WTC11 (cell line): ENCODE results near the gene LYST. TPM values are rescaled to one million over a fixed set of nuclear protein-coding genes. Genes with fewer than 3 reads are reported as not detected.

ENCODE experiments used
- ATAC-seq: fragments of 200-7000 bp; cut with Tn5 transposase; 2 replicates; pipeline ENCODE4 v1.10.0; 2021; ENCODE audit warnings: mild to moderate bottlenecking, moderate library complexity
- CTCF ChIA-PET: fragments of 300-600 bp; sonication (Branson Sonifier 250); formaldehyde crosslinking; loops from one replicate; lab custom pipeline; 2021; ENCODE audit warnings: antibody characterized with exemption; lab: Charles Lee
- POLR2A ChIA-PET: fragments of 350-600 bp; sonication (Branson Sonifier 250); formaldehyde crosslinking; loops from one replicate; lab custom pipeline; 2021; ENCODE audit warnings: antibody characterized with exemption; lab: Charles Lee
- DNase-seq: peaks from one replicate; pipeline ENCODE4 v3.0.0; 2021; ENCODE audit warnings: low spot score
- H3K27ac Mint-ChIP-seq: 2 replicates; pipeline ENCODE4 v1.8.0; 2021; ENCODE audit warnings: mixed read lengths
- H3K27me3 Mint-ChIP-seq: 2 replicates; pipeline ENCODE4 v1.8.0; 2021; ENCODE audit warnings: low read depth, mild to moderate bottlenecking, moderate library complexity, mixed read lengths
- H3K36me3 Mint-ChIP-seq: 2 replicates; pipeline ENCODE4 v1.8.0; 2021; ENCODE audit warnings: mixed read lengths
- H3K4me1 Mint-ChIP-seq: 2 replicates; pipeline ENCODE4 v1.8.0; 2022; ENCODE audit warnings: mixed read lengths
- H3K4me3 Mint-ChIP-seq: 2 replicates; pipeline ENCODE4 v1.8.0; 2021; ENCODE audit warnings: mild to moderate bottlenecking, moderate library complexity, mixed read lengths
- H3K9me3 Mint-ChIP-seq: 2 replicates; pipeline ENCODE4 v1.8.0; 2021; ENCODE audit warnings: mixed read lengths
- MLX ChIP-seq: sonication (generic); formaldehyde crosslinking; IDR thresholded peaks from 2 replicates; pipeline ENCODE4 v1.8.1; 2023; ENCODE audit warnings: mild to moderate bottlenecking, missing genetic modification reagents, moderate library complexity
- MXD4 ChIP-seq: fragments of 250-450 bp; sonication (Bioruptor Pico); IDR thresholded peaks from 2 replicates; pipeline ENCODE4 v1.8.0; 2021; ENCODE audit warnings: mild to moderate bottlenecking, moderate library complexity, borderline replicate concordance
- RELA ChIP-seq: sonication (generic); formaldehyde crosslinking; IDR thresholded peaks from 2 replicates; pipeline ENCODE4 v1.8.1; 2022; ENCODE audit warnings: missing genetic modification reagents, mild to moderate bottlenecking, borderline replicate concordance
- SP1 ChIP-seq: sonication (generic); formaldehyde crosslinking; conservative IDR thresholded peaks from 2 replicates; pipeline ENCODE4 v1.8.1; 2022; ENCODE audit warnings: missing genetic modification reagents
- TP53 ChIP-seq: sonication (generic); formaldehyde crosslinking; IDR thresholded peaks from 2 replicates; pipeline ENCODE4 v1.8.1; 2023; ENCODE audit warnings: mild to moderate bottlenecking, missing genetic modification reagents
- ZBTB21 ChIP-seq: sonication (generic); formaldehyde crosslinking; IDR thresholded peaks from 2 replicates; pipeline ENCODE4 v1.8.1; 2023; ENCODE audit warnings: mild to moderate bottlenecking, missing genetic modification reagents, borderline replicate concordance
- ZNF219 ChIP-seq: sonication (generic); formaldehyde crosslinking; IDR thresholded peaks from 2 replicates; pipeline ENCODE4 v1.8.0; 2023; ENCODE audit warnings: missing genetic modification reagents, mild to moderate bottlenecking, borderline replicate concordance
- ZNF281 ChIP-seq: sonication (generic); formaldehyde crosslinking; IDR thresholded peaks from 2 replicates; pipeline ENCODE4 v1.8.0; 2023; ENCODE audit warnings: mild to moderate bottlenecking, missing genetic modification reagents
- ZNF532 ChIP-seq: fragments of 250-450 bp; sonication (Bioruptor Pico); IDR thresholded peaks from 2 replicates; pipeline ENCODE4 v1.9.0; 2021; ENCODE audit warnings: mild to moderate bottlenecking, borderline replicate concordance
- ZNF671 ChIP-seq: fragments of 250-450 bp; sonication (Bioruptor Pico); IDR thresholded peaks from 2 replicates; pipeline ENCODE4 v1.8.0; 2021; ENCODE audit warnings: mild to moderate bottlenecking
- total RNA-seq: library from RNA; stranded (reverse); gene quantifications from 3 replicates; pipeline ENCODE4 v1.2.3, GENCODE V29; 2021
- TF ChIP-seq, protein P1 (sequence below): sonication (generic); formaldehyde crosslinking; IDR thresholded peaks from 2 replicates; pipeline ENCODE4 v1.8.0; 2023; ENCODE audit warnings: missing genetic modification reagents, mild to moderate bottlenecking, borderline replicate concordance

Gene LYST
- total RNA-seq, 1 experiment from 2014 or later: 0.59 TPM

DNA sequence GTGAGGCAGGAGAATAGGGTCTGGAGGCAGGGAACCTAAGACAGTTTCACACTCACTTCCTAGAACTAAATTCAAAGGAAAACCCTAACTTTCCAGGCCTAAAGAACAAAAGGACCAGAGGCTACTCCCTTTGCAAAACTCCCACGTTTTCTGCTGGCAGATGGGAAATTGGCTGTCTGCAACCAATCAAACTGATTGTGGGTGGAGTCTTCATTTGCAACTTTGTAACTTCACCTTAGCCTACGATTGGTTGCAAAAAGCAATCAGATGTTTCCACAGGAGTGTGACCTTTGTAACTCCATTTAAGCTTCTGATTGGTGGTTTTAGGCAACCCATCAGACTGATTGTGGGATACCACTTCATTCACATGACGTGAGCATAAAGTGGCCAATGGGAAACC, 197.4 kb downstream of the LYST start:
- Mint-ChIP-seq H3K27ac (peak overlapping the region; percentile 59), H3K9me3 (peaks cover 54% of the 10 kb centered on the region), H3K4me1 (peaks cover 19% of the 10 kb centered on the region), H3K27me3 (peaks cover 4% of the 10 kb centered on the region; the same call in 1 of the 2 replicates), H3K4me3 (no peak overlapping the region), H3K36me3 (peaks cover 56% of the 10 kb centered on the region)
- no peak for DNase-seq
- ChIA-PET POLR2A (no interaction called here), CTCF (no interaction called here)
- TF ChIP-seq RELA (CRISPR knock-in tag) (no peak), ZNF671 (CRISPR knock-in tag) (no peak), TP53 (CRISPR knock-in tag) (no peak), SP1 (CRISPR knock-in tag) (no peak), ZNF219 (CRISPR knock-in tag) (no peak), ZBTB21 (CRISPR knock-in tag) (no peak), MXD4 (no peak), MLX (CRISPR knock-in tag) (no peak)
- TF ChIP-seq, protein P1, sequence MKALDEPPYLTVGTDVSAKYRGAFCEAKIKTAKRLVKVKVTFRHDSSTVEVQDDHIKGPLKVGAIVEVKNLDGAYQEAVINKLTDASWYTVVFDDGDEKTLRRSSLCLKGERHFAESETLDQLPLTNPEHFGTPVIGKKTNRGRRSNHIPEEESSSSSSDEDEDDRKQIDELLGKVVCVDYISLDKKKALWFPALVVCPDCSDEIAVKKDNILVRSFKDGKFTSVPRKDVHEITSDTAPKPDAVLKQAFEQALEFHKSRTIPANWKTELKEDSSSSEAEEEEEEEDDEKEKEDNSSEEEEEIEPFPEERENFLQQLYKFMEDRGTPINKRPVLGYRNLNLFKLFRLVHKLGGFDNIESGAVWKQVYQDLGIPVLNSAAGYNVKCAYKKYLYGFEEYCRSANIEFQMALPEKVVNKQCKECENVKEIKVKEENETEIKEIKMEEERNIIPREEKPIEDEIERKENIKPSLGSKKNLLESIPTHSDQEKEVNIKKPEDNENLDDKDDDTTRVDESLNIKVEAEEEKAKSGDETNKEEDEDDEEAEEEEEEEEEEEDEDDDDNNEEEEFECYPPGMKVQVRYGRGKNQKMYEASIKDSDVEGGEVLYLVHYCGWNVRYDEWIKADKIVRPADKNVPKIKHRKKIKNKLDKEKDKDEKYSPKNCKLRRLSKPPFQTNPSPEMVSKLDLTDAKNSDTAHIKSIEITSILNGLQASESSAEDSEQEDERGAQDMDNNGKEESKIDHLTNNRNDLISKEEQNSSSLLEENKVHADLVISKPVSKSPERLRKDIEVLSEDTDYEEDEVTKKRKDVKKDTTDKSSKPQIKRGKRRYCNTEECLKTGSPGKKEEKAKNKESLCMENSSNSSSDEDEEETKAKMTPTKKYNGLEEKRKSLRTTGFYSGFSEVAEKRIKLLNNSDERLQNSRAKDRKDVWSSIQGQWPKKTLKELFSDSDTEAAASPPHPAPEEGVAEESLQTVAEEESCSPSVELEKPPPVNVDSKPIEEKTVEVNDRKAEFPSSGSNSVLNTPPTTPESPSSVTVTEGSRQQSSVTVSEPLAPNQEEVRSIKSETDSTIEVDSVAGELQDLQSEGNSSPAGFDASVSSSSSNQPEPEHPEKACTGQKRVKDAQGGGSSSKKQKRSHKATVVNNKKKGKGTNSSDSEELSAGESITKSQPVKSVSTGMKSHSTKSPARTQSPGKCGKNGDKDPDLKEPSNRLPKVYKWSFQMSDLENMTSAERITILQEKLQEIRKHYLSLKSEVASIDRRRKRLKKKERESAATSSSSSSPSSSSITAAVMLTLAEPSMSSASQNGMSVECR (CRISPR knock-in tag): no peak
- ATAC-seq: peak; percentile 30

GRCh38 chr1:235663628-235664027, 203.1 kb downstream of the LYST start:
- no peaks in the 10 kb centered on the region; the same call in 1 of the 2 replicates for H3K27me3 Mint-ChIP-seq
- CTCF ChIA-PET: interaction anchor here (2.1 kb wide), 1 partner anchor 62 kb away, joined by 7 read pairs; no protein-coding TSS in a partner anchor

More at GRCh38 chr1:235663628-235664027, 203.1 kb downstream of the LYST start:
- peaks cover 35% of the 10 kb centered on the region for H3K4me1 Mint-ChIP-seq
- ATAC-seq (peak; percentile 78), DNase-seq (no peak)
- POLR2A ChIA-PET: no interaction called here
- peaks cover 4% of the 10 kb centered on the region for H3K9me3 Mint-ChIP-seq
- H3K27ac Mint-ChIP-seq: no peak overlapping the region
- no peak for TF ChIP-seq ZNF532 (CRISPR knock-in tag)
- no peak for TF ChIP-seq ZNF281
- no peak overlapping the region for H3K4me3 Mint-ChIP-seq
- H3K36me3 Mint-ChIP-seq: peaks cover 4% of the 10 kb centered on the region
